Liver (tissue), 9 donors: ENCODE results near the gene MGAT4A. TPM values are rescaled to one million over a fixed set of nuclear protein-coding genes. Genes with fewer than 3 reads are reported as not detected.

Experiments
- DNase-seq: peaks from one replicate; pipeline ENCODE4 v3.0.0-alpha.2; 2017; ENCODE audit warnings: low spot score
- H3K27ac ChIP-seq, 2 donors: one replicate each; pipeline ENCODE4 v1.7.0; 2013; ENCODE audit warnings: inconsistent platforms in 2 of 2, low read length in 2 of 2, control low read depth in 1 of 2, low read depth in 1 of 2, mild to moderate bottlenecking in 1 of 2
- H3K27me3 ChIP-seq, 4 donors: one replicate each; pipeline versions ENCODE4 v1.6.1 to v1.7.0; 2013; ENCODE audit warnings: low read length in 3 of 4, inconsistent platforms in 1 of 4, mild to moderate bottlenecking in 1 of 4, moderate library complexity in 1 of 4; ENCODE audit not compliant: control insufficient read depth in 4 of 4, insufficient read depth in 4 of 4
- H3K36me3 ChIP-seq, 4 donors: one replicate each; pipeline versions ENCODE4 v1.6.1 to v1.7.0; 2013; ENCODE audit warnings: low read length in 3 of 4, mild to moderate bottlenecking in 3 of 4, low read depth in 1 of 4, moderate library complexity in 1 of 4; ENCODE audit not compliant: control insufficient read depth in 4 of 4, insufficient read depth in 3 of 4
- H3K4me1 ChIP-seq, 4 donors: one replicate each; pipeline versions ENCODE4 v1.6.1 to v1.7.0; 2013; ENCODE audit warnings: low read length in 3 of 4, mild to moderate bottlenecking in 3 of 4, moderate library complexity in 1 of 4; ENCODE audit not compliant: control insufficient read depth in 4 of 4, insufficient read depth in 4 of 4
- H3K4me3 ChIP-seq, 3 donors: one replicate each; pipeline versions ENCODE4 v1.6.1 to v1.7.0; 2013; ENCODE audit warnings: low read length in 3 of 3, control low read depth in 1 of 3, low read depth in 1 of 3, mild to moderate bottlenecking in 1 of 3
- H3K9ac ChIP-seq, 2 donors: one replicate each; pipeline ENCODE4 v1.7.0; 2013; ENCODE audit warnings: low read length in 2 of 2, mild to moderate bottlenecking in 2 of 2, moderate library complexity in 2 of 2, control low read depth in 1 of 2, low read depth in 1 of 2
- H3K9me3 ChIP-seq, 4 donors: one replicate each; pipeline versions ENCODE4 v1.6.1 to v1.7.0; 2013; ENCODE audit warnings: low read length in 3 of 4; ENCODE audit not compliant: control insufficient read depth in 4 of 4
- EGR1 ChIP-seq, 2 donors: IDR thresholded peaks; 2 replicates each; pipeline ENCODE4 v1.6.1; 2016 to 2018; ENCODE audit warnings: antibody characterized with exemption in 2 of 2, low read depth in 2 of 2
- FOXA2 ChIP-seq: IDR thresholded peaks from 2 replicates; pipeline ENCODE4 v1.6.1; 2016; ENCODE audit warnings: antibody characterized with exemption
- GABPA ChIP-seq, 2 donors: IDR thresholded peaks in 1 of 2; conservative IDR thresholded peaks in 1 of 2; 2 replicates each; pipeline ENCODE4 v1.6.1; 2016; ENCODE audit warnings: antibody characterized with exemption in 2 of 2, mild to moderate bottlenecking in 1 of 2, moderate library complexity in 1 of 2
- HNF4A ChIP-seq, 2 donors: conservative IDR thresholded peaks; 2 replicates each; pipeline ENCODE4 v1.6.1; 2016; ENCODE audit warnings: antibody characterized with exemption in 2 of 2, mild to moderate bottlenecking in 2 of 2
- JUND ChIP-seq, 2 donors: IDR thresholded peaks; 2 replicates each; pipeline ENCODE4 v1.6.1; 2016; ENCODE audit warnings: antibody characterized with exemption in 2 of 2
- NR2F2 ChIP-seq: IDR thresholded peaks from 2 replicates; pipeline ENCODE4 v1.6.1; 2016; ENCODE audit warnings: antibody characterized with exemption
- RAD21 ChIP-seq, 2 donors: IDR thresholded peaks; 2 replicates each; pipeline ENCODE4 v1.6.1; 2016; ENCODE audit warnings: antibody characterized with exemption in 2 of 2, mild to moderate bottlenecking in 2 of 2
- SP1 ChIP-seq: IDR thresholded peaks from 2 replicates; pipeline ENCODE4 v1.6.1; 2018; ENCODE audit warnings: antibody characterized with exemption, mild to moderate bottlenecking
- TAF1 ChIP-seq: conservative IDR thresholded peaks from 2 replicates; pipeline ENCODE4 v1.6.1; 2016; ENCODE audit warnings: antibody characterized with exemption, mild to moderate bottlenecking
- YY1 ChIP-seq: IDR thresholded peaks from 2 replicates; pipeline ENCODE4 v1.6.1; 2016; ENCODE audit warnings: antibody characterized with exemption, mild to moderate bottlenecking
- WGBS: extraction: QIAGEN DNeasy Blood & Tissue Kit; methylation state at CpG from one replicate; pipeline ENCODE4 v1.1.7; 2013; 5-methylcytosine and 5-hydroxymethylcytosine counted together
- polyA plus RNA-seq, 2 donors: library from polyadenylated mRNA; stranded (reverse) in 1 of 2; unstranded in 1 of 2; fragments of 200-250 nt in 1 of 2; fragments of >200 nt in 1 of 2; fragmentation: Nextera tagmentation in 1 of 2; extraction: Ambion mirVana in 1 of 2; gene quantifications; one replicate each; pipeline versions ENCODE4 v1.2.1 to v1.2.3, GENCODE V29; 2013 to 2015
- total RNA-seq, 2 donors: library from RNA; depleted of rRNA; stranded (reverse); fragments of >200 nt; gene quantifications; one replicate each; pipeline ENCODE4 v1.2.3, GENCODE V29; 2014
- TF ChIP-seq, protein P1 (sequence below): IDR thresholded peaks from 2 replicates; pipeline ENCODE4 v1.6.1; 2016; ENCODE audit warnings: antibody characterized with exemption, mild to moderate bottlenecking
- TF ChIP-seq, protein P2 (sequence below): IDR thresholded peaks from 2 replicates; pipeline ENCODE4 v1.6.1; 2016; ENCODE audit warnings: antibody characterized with exemption
- TF ChIP-seq, protein P3 (sequence below): fragments of 150-350 bp; IDR thresholded peaks from 2 replicates; pipeline ENCODE4 v1.5.1; 2017; ENCODE audit warnings: improper control_type of control experiment, low read depth, low read length; ENCODE audit not compliant: missing input control
- TF ChIP-seq, protein P4 (sequence below): IDR thresholded peaks from 2 replicates; pipeline ENCODE4 v1.6.1; 2016; ENCODE audit warnings: antibody characterized with exemption
- donor health status: healthy.
- donor health status: healthy.
- donor health status: healthy.
- donor health status: healthy.
- donor health status: healthy.

The MGAT4A gene
- total and polyA plus RNA-seq, 4 donors = 2.7 to 17.3 (median 5.4) TPM

DNA sequence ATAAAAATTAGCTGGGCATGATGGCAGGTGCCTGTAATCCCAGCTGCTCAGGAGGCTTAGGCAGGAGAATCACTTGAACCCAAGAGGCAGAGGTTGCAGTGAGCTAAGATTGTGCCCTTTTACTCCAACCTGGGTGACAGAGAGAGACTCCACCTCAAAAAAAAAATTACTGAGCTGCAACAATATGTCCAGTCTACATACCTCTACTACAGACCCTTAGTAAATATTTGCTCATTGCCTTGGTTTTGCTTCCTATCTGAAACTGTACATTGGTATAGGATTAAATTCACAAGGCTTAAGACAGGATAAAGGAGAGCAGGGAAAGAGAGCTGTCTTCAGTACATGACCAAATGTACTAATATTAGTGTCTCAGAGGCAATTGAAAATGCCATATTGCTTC, 8.1 kb upstream of the MGAT4A start:
- H3K9me3 ChIP-seq = no peaks in the 10 kb centered on the region
- H3K4me3 ChIP-seq = no peak overlapping the region

DNA sequence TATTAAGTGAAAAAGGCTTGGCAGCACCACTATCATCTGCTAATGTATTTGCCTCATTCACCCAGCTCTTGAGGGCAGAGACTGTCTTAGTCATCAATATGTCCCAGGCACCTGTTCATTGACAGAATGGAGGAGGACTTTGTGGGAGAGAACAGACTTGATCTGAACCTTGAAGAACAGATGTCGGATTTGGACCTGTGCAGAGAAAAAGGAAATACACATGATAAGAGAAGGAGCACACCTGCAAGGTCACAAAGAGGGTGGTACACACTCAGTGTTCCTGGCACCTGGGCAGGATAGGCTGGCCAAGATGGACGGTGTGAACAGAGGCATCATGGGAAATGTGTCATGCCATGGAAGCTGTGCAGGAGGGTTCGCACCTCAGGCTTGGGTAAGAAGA, 7.4 kb upstream of the MGAT4A start:
- no peak overlapping the region for H3K9ac ChIP-seq
- H3K27ac ChIP-seq = no peak overlapping the region
- no peak for TF ChIP-seq HNF4A (conservative IDR thresholded peaks at IDR 0.05)
- TF ChIP-seq YY1 = no peak
- TF ChIP-seq TAF1 = no peak
- no peak for TF ChIP-seq FOXA2
- no peak for TF ChIP-seq SP1
- DNase-seq = no peak
- H3K4me3 ChIP-seq = no peak overlapping the region
- H3K36me3 ChIP-seq = no peaks in the 10 kb centered on the region
- no peaks in the 10 kb centered on the region for H3K27me3 ChIP-seq
- WGBS = 96% methylated on average over 3 of the region's 3 CpGs
- peaks cover 0 to 2% (median 0%) of the 10 kb centered on the region in 4 donors for H3K4me1 ChIP-seq
- H3K9me3 ChIP-seq = no peaks in the 10 kb centered on the region

More for the DNA sequence above, 8.1 kb upstream of the MGAT4A start:
- Histone ChIP-seq H3K27ac (no peak overlapping the region), H3K36me3 (no peaks in the 10 kb centered on the region), H3K4me1 (peaks cover 0 to 2% (median 0%) of the 10 kb centered on the region in 4 donors), H3K9ac (no peak overlapping the region), H3K27me3 (no peaks in the 10 kb centered on the region)
- DNase-seq = no peak
- TF ChIP-seq, protein P1, sequence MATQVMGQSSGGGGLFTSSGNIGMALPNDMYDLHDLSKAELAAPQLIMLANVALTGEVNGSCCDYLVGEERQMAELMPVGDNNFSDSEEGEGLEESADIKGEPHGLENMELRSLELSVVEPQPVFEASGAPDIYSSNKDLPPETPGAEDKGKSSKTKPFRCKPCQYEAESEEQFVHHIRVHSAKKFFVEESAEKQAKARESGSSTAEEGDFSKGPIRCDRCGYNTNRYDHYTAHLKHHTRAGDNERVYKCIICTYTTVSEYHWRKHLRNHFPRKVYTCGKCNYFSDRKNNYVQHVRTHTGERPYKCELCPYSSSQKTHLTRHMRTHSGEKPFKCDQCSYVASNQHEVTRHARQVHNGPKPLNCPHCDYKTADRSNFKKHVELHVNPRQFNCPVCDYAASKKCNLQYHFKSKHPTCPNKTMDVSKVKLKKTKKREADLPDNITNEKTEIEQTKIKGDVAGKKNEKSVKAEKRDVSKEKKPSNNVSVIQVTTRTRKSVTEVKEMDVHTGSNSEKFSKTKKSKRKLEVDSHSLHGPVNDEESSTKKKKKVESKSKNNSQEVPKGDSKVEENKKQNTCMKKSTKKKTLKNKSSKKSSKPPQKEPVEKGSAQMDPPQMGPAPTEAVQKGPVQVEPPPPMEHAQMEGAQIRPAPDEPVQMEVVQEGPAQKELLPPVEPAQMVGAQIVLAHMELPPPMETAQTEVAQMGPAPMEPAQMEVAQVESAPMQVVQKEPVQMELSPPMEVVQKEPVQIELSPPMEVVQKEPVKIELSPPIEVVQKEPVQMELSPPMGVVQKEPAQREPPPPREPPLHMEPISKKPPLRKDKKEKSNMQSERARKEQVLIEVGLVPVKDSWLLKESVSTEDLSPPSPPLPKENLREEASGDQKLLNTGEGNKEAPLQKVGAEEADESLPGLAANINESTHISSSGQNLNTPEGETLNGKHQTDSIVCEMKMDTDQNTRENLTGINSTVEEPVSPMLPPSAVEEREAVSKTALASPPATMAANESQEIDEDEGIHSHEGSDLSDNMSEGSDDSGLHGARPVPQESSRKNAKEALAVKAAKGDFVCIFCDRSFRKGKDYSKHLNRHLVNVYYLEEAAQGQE = no peak
- TF ChIP-seq RAD21 (IDR thresholded peaks at IDR 0.05) (no peak), FOXA2 (no peak), JUND (IDR thresholded peaks at IDR 0.05) (no peak), SP1 (no peak), NR2F2 (no peak), EGR1 (IDR thresholded peaks at IDR 0.05; ENCODE audit: low read depth in 2 of 2) (no peak), GABPA (IDR thresholded peaks at IDR 0.05 in 1 of 2, conservative IDR thresholded peaks at IDR 0.05 in 1 of 2) (no peak)
- TF ChIP-seq, protein P2, sequence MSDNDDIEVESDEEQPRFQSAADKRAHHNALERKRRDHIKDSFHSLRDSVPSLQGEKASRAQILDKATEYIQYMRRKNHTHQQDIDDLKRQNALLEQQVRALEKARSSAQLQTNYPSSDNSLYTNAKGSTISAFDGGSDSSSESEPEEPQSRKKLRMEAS = no peak
- TF ChIP-seq, protein P3, sequence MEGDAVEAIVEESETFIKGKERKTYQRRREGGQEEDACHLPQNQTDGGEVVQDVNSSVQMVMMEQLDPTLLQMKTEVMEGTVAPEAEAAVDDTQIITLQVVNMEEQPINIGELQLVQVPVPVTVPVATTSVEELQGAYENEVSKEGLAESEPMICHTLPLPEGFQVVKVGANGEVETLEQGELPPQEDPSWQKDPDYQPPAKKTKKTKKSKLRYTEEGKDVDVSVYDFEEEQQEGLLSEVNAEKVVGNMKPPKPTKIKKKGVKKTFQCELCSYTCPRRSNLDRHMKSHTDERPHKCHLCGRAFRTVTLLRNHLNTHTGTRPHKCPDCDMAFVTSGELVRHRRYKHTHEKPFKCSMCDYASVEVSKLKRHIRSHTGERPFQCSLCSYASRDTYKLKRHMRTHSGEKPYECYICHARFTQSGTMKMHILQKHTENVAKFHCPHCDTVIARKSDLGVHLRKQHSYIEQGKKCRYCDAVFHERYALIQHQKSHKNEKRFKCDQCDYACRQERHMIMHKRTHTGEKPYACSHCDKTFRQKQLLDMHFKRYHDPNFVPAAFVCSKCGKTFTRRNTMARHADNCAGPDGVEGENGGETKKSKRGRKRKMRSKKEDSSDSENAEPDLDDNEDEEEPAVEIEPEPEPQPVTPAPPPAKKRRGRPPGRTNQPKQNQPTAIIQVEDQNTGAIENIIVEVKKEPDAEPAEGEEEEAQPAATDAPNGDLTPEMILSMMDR = no peak

DNA sequence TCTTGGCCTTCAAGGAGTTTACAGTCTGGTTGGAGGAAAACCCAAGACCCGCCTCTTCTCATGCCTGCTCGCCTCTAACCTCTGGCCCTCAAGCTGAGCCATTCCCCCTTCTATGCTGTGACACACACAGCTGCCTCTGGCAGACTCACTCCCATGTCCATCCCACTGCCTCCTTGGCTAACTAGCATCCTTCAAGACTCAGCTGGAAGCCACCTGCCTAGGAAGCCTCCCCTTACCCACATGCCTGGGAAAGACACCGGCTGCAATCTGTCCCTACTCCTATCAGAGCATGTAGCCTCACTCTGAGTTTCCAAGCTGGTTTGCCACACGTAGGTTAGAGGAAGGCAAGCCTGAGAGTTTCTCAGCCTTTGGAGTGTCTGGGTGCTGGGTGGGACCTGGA, 6.9 kb upstream of the MGAT4A start:
- no peak overlapping the region for H3K9ac ChIP-seq
- 94% methylated on average over 4 of the region's 4 CpGs for WGBS
- H3K36me3 ChIP-seq = no peaks in the 10 kb centered on the region
- no peaks in the 10 kb centered on the region for H3K9me3 ChIP-seq
- no peak for DNase-seq
- peaks cover 0 to 2% (median 0%) of the 10 kb centered on the region in 4 donors for H3K4me1 ChIP-seq
- TF ChIP-seq EGR1 (IDR thresholded peaks at IDR 0.05; ENCODE audit: low read depth in 2 of 2) (no peak), TAF1 (no peak), YY1 (no peak)
- TF ChIP-seq, protein P1 = no peak
- TF ChIP-seq, protein P4, sequence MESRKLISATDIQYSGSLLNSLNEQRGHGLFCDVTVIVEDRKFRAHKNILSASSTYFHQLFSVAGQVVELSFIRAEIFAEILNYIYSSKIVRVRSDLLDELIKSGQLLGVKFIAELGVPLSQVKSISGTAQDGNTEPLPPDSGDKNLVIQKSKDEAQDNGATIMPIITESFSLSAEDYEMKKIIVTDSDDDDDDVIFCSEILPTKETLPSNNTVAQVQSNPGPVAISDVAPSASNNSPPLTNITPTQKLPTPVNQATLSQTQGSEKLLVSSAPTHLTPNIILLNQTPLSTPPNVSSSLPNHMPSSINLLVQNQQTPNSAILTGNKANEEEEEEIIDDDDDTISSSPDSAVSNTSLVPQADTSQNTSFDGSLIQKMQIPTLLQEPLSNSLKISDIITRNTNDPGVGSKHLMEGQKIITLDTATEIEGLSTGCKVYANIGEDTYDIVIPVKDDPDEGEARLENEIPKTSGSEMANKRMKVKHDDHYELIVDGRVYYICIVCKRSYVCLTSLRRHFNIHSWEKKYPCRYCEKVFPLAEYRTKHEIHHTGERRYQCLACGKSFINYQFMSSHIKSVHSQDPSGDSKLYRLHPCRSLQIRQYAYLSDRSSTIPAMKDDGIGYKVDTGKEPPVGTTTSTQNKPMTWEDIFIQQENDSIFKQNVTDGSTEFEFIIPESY = no peak
- no peak overlapping the region for H3K27ac ChIP-seq
- H3K4me3 ChIP-seq = no peak overlapping the region
- no peaks in the 10 kb centered on the region for H3K27me3 ChIP-seq
